Measurements from ENCODE around the gene S100A7A.
"Not testable (repeated sequence)": the region's sequence is repeated elsewhere in the genome, so short reads cannot be mapped to it uniquely, and the experiment has no call there.

The S100A7A gene

DNA sequence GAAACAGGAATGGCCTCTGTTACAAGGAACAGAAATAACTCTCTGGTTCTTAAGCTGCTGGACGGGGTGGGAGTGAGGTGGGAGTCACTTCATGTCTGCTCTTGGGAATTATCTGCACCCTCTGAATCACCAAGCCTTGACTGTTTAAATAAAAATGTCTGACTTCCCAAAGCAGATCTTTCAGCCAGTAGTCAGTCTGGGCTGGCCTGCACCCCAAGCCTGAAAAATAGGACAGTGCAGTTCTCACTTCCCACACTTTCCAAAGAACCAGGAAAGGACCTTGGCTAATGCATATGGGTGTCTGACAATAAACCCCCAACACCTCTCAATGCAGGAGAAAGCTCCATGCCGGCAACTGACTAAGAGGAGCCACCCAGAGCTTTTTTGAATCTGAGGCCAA is 43.3 kb downstream of the S100A7A start:
- DNase-seq (ENCODE audit: low read depth), result no peak

DNA sequence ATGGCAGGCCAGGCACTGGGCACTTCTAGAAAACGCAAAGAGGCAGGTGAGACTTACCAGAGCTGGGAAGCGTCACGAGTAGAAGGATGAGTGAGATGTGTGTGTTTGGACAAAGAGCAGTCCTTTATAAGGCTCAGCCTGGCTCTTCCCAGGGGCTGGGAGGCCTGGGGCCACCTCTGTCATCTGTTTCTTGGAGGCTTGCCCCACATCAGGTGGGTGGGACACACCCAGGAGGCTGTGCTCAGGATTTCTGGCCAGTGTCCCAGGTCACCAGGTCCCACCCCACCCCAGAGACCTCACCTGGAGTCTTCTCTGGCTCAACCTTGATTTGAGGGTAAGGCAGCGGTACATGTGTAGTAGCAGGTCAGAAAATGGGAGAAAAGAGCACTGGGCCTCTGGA is 44.2 kb downstream of the S100A7A start, which contains the start of gene S100A7:
S100A7 (minus strand) TSS at position 101 of the 400 bp plus-strand sequence. CDS start 1,638 bp downstream, outside the sequence.
- DNase-seq (ENCODE audit: low read depth), result no peak

DNA sequence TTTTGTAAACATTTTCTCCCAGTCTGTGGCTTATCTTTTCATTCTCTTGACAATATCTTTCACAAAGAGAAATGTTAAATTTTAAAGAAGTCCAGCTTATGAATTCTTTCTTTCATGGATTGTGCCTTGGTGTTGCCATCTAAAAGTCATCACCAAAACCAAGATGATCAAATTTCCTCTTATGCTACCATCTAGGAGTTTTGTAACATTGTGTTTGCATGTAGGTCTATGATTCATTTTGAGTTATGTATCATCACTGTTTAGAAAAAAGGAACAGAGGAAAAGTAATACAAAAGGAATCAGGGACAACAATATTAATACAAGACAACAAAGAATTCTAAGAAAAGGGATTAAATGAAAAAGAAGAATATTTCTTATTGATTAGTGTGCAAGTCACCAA is 46.4 kb downstream of the S100A7A start:
- not testable (repeated sequence) for DNase-seq (ENCODE audit: low read depth)

DNA sequence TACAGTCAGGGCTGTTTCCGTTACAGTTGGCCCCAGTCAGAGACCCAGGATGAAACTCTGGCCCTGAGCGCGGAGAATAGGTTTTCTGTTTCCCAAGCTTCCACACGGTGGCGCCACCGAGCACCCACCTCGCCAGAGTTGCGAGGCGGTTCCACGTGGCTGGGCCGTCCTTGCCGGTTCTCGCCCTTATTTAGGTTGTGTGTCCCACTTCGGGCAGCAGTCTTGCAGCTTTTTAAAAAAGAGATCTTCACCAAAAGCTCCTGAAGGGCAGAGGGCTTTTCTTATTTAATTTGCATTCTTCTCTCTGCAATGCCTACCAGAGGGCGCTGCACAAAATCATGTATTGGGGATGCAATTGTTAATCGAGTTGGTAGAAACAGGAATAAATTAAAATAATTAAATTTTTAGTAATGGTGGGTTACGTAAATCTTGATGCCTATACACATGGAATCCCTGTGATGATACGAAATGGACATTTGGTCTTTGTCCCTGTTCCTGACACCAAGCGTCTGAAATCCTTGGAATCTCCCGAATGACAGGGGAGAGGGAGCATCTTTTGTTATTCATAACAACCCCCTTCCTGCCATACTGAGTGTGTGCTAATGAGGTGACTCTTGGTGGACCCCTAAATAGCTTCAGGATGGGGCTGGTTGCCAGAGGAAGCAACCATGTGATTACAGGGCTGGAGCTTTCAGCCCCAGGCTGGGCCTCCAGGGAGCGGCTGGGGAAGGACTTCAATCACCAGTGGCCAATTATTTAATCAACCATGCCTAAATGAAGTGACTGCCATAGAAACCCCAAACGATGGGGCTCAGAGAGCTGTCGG is 49.7 kb downstream of the S100A7A start:
- peak; percentile 50 for DNase-seq (ENCODE audit: low read depth)

DNA sequence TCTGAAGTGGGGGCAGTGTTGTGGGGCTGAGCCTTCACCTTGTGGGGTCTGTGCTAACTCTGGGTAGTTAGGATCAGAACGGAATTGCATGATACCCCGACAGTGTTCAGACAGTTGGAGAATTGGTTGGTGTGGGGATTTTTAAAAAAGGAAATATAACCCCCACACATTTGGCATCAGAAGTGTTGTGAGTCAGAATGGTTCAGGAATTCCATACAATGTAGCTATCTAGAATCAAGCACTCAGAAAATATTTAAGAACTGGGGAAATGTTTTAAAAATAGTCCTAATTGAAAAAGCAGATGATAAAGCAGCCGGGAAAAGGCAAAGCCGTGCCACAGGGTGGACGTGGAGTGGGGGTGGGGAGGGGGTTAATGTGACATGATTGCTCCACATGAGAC is 50.6 kb downstream of the S100A7A start:
- DNase-seq (ENCODE audit: low read depth), result peak; percentile 63

DNA sequence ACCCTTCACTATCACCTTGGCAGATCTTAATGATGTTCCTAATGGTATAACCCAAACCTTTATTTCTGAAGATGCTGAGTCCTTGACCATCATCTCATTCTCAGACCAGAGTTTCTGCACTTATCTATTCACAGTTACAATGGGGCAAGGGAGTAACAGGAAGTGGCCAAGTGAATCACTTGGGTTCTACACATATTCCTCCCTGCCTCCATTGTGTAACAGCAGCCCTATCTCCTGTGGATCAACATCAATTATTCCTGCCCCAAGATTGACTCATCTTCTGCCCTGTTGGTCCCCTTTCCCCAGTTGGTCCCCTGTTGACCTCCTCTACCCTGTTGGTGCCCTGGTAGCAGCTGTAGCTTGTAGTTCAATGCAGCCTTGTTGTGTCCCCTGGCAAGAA is 54.4 kb downstream of the S100A7A start:
- DNase-seq (ENCODE audit: low read depth), result peak; percentile 38

Data from EH (cell line).